GM18873 (cell line): ENCODE results near the gene PIGV.

Experiments used
- ATAC-seq: cut with Tn5 transposase; IDR thresholded peaks from one replicate; pipeline ENCODE4 v1.9.1; 2021; ENCODE audit warnings: mild to moderate bottlenecking, moderate library complexity, moderate number of reproducible peaks; ENCODE audit not compliant: unreplicated experiment, low FRiP score

PIGV gene

DNA sequence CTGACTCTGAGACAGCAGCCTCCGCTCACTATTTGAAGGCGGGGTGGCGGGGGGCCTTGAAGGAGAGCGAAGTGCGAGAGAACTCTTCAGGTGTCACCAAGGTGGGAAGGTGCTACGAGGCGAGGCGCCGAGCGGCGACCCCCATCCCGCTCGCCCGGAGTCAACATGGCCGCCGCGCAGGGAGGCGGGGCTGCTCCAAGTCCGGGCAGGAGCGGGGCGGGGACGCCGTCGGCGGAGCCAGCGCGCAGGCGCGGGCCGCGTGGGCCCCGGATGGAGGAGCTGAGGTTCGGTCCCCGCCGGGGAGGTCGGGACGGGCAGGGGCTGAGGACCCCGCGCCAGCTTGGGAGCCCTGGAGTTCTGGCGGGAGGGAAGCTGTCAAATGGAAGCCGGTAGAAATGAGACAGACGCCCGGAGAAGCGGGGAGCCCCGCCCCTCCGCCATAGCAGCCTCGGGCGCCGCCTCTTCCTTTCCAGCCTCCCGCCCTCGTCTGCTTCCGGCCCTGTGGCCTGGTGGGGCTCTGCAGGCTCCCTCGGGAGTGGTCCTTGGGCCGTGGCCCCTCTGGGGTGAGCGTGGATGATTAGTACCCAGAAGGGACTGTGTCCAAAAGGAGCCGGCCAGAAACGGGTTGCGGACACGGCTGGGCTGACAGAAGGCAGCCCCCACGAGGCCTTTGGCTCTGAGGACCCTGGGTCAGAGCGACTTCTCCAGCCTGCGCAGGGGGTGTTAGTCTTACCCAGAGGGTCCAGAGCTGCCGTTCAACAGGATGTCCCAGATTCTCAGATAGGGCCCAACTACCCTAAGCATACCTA is at the start of gene PIGV:
Gene PIGV, plus strand, starts transcription at position 245 of the 809 bp plus-strand sequence. CDS start 2,866 bp downstream, outside the sequence.
- peak; percentile 58 for ATAC-seq

DNA sequence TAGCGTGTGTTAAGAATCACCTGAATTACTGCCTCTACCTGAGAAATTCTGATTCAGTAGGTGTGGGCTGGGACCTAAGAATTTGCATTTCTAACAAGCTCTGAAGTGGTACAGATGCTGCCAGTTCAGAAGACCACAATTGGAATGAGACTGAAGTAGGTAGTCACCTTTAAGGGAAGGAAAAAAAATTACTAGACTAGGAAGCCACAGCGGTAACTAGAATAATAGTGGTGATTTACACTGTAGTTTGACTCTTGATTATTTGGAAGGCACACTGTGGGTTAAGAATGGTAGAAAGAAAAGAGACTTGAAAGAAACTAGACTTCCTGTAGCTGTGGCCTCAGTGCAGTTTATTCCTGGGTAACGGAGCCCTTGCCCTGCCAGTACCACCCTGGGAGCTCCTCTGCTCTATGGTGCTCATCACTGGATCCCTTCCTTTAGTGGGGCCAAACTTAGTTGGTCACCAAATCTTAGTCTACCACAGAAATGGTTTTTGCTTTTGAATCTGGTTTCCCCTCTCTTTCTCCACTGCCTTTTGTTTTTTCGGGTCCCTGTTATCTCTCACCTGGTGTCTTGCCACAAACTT is 48.3 kb upstream of the PIGV start:
- ATAC-seq: no peak

DNA sequence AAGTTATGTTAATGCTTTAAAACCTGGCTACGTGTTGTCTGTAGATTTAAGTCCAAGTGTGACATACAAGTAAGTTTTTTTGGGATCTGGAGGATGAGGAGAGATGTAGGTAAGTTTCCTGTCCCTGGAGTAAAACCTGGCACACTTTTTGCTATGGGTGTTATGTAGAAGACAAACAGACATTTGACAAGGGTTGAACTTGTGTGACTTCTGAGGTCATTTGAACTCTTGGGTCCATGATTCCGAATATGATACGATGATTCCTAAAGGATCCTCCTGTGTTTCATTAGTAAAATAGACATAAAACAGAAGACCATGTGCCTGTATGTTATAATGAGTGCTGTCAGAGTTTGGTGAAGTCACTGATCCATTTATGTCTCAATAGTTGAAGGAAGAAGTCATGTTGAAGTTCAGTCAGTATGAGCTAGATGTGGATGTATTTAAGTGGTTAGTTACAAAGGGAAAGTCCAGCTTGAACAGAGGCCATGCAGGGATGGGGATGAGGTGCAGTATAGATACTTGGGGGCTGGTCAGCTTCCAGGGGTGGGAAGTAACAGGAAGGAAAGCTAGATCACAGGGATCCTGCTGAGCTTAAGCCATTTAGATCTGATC is 47.6 kb upstream of the PIGV start:
- ATAC-seq: no peak

DNA sequence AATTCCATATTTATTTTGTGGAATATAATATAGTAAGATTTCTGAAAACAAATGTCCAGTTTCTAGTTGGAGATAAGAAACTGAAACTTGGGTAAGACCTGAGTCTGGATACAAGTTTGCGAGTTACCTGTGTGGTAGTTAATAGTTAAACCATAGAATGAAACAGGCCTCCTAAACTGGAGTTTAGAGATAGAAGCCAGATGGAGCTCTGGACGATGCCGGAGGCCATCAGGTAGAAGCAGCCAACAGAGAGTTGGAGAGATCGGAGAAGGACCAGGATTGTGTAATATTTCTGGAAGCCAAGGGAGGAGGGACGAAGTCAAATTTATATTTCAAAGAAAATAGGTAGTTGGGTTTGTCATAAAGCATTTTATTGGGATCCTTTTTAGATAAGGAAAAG is 46.8 kb upstream of the PIGV start:
- no peak for ATAC-seq

DNA sequence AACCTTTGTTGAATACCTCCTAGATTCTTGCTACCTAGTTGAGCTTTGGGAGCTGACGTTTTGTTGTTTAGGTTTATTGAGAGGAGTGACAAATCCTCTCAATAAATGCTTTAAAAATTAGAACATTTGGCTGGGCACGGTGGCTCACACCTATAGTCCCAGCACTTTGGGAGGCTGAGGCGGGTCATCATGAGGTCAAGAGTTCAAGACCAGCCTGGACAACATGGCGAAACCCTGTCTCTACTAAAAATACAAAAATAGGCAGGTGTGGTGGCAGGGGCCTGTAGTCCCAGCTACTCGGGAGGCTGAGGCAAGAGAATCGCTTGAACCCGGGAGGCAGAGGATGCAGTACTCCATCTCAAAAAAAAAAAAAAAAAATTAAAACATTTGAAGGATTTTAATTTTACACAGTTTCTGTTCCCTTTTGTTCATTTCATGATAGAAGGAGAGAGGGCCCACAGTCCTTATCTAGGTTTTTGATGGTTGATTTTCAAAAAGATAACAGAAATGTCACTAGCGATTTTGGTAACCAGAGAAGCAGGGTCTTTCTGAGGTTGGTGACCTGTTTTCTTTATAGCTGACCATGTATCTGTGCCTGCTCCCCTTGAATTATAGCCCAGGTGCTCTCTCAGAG is 44.2 kb upstream of the PIGV start:
- ATAC-seq: no peak

DNA sequence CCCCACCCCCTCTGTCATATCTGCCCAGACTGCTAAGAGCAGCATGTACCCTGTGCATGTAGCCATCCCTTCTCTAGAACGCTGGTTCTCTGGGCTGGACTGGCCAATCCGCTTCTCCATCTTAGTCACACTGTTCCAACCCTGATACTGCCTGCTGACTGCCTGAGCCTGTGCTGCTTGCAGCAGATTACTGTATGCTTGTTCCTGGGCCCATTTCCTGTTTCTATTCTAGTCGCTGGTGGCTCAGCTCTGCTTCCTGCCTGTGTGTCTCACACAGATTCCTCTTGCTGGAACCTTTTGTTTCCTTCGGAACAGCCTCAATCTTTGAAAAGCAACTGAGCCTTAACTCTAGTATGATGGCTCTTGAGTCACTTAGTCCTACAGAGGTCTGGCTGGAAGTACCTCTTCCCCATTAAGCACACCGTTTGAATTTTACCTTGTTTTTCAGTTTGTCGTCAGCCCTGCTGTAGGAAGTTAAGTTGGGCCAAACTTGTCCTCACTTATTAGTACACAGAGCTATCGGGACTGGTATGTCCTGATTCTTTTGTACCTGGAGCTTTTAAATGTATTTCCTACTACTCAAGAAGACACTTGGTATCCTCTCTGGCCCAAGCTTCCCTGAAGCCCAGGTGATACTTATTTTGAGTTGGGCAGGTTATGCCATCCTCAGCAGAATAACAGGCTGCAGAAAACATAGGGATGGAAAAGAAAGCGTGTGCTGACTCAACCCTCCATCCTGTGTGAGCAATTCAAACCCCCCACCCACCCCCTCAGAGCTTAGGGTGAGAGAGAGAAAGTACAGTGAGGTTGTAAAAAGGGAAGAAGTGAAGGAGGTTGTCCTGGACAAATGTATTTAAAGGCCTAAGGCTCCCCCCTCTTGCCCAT is 43.4 kb upstream of the PIGV start:
- peak; percentile 95 for ATAC-seq

DNA sequence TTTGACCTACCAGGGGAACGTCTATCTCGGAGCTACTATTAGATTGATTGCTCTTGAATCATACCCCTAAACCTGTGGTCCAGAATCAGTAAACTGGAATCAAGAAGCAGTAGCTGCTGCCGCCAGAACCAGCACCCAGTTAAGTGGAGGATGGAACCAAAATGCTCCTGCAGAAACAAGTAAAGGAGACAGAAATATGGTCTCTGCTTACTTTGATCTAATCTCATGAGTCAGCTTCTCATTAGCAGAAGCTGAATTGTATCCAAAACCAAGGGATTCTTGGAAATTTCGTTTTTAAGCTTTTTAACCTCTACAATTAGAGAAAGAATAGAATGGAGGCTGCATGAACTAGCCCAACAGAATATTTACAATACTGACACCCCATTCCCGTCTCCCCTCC is 42.6 kb upstream of the PIGV start:
- no peak for ATAC-seq

DNA sequence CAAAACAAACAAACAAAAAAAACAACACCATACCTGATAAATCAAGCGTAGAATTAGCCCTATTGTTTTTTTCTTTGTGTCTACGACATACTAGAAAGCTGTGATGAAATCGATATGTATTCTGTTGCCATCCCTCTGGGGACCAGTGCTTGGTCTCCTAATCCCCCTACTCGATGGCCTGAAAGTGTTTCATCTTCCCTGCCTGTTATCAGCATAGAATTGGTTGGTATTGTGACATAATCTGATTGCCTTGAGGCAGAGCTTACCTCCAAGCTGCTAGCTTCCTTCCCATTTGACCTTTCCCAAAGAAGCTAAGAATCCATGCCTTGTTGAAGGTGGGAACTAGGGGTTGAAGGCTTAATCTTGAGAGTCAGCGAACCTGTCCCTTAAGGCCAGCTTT is 40.7 kb upstream of the PIGV start:
- no peak for ATAC-seq

DNA sequence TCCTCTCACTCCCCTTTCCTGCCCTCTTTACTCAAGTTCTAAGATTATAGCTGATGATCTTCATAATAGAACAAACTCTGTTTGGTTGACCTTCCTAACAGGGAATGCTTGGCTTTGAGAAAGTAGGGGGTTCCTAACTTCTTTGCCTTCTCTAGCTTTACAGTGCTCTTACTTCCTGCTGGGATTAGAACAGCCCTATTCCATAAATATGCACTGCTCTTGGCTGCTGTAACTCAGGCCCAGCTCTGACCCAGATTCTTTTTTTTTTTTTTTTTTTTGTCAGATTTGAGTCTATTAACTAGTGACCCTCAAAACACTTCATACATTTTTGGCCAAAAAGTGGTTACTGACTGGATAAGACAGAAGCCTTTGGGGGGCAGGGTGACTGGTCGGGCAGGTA is 39.4 kb upstream of the PIGV start:
- ATAC-seq: no peak

DNA sequence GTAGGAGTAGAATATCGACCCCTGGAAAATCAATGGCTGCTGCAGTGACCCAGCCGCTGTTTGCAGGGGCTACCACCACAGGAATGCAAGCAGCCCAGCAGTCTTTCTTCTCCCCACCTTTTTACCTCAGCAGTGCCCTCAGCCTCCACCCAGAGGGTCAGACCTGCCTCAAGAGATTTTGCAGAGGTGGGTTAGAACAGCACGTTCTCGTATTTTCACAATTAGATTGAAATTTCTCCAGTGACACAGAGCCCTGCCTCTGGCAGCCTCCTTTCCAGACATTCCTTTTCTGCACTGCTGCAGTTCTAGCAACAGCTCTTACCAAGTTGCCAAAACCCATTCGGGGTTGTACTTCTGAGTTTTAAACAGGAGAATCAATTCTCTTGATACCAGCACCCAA is 38.3 kb upstream of the PIGV start:
- ATAC-seq: no peak

DNA sequence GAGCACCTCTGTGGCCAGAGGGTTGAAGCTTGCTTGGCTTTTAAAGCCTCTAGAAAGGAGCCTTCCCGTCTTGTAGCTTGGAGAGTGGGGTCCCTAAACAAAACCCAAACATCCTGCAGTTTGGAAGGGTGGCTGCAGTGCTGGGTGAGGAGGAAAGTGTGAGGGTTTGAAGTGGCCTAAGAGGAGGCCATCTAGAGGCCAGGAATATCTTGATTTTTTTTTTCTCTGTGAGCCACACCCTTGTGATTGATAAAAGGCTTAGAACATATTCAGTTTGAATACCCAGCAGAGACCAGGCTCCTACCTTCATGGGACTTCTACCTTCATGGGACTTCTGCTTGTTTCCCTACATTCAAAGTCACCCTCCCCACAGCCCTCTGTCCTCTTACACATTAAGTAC is 37.3 kb upstream of the PIGV start:
- ATAC-seq: no peak

DNA sequence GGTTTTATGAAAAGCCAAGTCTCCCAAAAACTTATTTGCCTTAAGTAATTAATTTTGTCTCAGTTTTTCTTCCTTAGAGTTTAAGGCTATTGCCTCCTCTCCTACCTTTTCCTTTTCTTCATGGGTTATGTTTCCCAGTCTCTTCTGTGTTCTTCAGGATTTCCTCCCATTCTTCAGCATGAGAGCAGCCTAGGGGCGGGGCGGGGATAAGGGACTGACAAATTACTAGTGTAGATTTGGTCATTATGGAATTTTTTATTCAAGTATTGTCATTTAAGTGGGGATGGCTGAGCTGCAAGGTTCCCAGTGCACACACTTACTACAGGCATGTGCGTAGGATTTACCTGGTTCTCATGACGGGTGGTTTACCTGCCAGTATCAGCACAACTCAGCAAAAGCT is 35.2 kb upstream of the PIGV start:
- ATAC-seq: no peak

DNA sequence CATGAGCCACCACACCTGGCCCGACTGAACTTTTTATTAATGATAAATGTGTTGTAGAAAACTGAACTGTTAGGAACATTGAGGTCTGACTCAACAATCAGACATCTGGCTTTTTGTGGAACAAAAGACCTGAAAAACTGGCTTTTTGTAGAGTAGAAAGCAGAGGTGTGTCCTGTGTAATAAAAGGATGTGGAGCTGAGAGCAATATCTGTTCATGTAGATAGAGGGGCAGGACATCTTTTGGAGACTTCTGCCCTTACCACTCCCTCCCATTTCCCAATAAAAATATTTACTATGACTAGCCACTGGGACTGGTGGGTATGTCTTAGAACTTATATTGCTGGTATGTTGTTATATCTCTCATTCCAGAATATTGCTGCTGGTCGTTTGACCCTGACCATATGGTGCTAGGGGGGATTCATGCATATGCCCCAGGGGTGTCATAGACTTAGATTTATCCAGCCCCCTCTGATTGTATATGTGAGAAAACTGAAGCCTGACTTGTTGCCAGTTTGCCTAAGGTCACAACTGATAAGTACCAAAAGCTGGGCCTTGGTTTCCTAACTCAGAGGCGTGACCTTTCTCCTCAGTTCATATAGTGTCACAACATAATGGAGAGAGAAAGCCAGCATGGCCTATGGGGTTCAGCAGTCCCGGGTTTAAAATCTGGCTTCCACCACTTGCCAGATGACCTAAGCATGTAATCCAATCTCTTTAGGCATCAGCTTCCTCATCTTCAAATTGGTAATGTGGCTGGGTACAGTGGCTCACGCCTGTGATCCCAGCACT is 33.5 kb upstream of the PIGV start:
- no peak for ATAC-seq

DNA sequence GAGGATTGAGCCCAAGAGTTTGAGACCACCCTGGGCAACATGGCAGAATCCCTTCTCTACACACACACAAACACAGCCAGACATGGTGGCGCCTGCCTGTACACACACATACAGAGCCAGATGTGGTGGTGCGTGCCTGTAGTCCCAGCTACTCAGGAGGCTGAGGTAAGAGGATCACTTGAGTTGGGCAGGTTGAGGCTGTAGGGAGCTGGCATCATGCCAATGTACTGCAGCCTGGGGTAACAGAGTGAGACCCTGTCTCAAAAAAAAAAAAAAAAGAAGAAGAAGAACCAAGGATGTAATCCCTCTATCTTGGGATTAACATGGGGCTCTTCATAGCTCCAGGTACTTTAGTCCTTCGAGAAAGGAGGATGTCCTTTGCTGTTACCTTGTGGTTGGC is 29.4 kb upstream of the PIGV start:
- ATAC-seq: no peak

DNA sequence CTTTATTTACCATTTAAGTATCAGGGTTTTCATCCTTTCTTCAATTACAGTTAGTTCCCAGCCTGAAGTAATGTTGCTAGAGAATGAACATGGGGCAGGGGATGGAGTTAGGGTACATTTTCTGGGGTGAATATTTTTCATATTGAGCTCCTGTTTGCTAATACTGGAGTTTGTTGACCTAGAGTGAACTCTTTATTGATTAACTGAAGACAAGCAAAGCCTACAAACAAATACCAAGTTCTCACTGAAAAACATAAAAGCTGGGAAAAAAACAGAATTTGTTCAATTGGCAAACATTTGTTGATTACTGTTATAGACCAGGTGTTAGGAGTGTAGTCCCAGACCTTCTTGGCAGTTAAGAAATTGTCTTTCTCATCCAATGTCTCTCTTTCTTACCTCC is 28.2 kb upstream of the PIGV start:
- ATAC-seq: no peak

DNA sequence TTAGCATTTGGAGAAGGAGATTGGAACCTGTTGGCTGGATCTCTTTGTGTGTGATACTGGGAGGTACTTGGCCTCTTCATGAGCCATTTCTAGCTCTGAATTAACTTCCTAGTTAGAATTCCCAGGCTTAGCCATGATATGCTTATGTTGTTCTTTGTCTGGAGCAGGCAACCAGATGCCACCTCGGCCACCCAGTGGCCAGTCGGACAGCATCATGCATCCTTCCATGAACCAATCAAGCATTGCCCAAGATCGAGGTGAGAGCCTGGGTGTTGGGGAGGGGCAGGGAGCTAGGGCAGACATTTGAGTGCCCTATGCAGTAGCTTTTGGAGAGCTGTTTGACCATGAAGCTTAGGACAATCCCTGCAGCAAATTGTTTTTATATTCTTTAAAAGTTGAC is 26.5 kb upstream of the PIGV start:
- no peak for ATAC-seq

DNA sequence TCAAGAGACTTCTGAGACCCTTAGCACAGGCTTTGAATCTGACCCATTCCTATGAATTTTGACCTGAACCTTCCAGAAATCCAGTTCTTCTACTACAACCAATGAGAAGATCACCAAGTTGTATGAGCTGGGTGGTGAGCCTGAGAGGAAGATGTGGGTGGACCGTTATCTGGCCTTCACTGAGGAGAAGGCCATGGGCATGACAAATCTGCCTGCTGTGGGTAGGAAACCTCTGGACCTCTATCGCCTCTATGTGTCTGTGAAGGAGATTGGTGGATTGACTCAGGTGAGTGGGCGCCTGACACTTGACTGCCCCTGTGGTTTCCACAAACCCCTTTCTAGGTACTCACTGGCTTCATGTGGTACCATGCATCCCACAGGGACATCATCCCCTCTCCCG is 20.0 kb upstream of the PIGV start:
- ATAC-seq: no peak

DNA sequence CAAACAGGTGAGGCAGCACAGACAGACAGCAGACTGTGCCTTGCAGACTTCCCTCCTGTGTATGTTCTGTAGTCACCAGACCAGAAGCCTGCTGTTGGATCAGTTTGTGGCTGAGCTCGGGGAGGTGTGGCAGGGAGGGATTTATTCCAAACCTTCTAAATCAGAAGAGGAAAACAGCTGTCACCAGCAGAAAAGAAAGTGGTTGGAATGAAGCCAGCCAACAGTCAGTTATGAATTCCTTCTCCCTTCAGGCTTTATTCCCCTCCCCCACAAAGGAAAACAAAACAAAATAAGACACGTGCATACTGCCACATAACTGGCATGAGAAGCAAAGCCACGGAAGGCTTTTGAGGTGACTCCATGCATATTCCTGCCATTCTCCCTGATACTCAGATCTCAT is 19.0 kb upstream of the PIGV start:
- ATAC-seq: no peak

DNA sequence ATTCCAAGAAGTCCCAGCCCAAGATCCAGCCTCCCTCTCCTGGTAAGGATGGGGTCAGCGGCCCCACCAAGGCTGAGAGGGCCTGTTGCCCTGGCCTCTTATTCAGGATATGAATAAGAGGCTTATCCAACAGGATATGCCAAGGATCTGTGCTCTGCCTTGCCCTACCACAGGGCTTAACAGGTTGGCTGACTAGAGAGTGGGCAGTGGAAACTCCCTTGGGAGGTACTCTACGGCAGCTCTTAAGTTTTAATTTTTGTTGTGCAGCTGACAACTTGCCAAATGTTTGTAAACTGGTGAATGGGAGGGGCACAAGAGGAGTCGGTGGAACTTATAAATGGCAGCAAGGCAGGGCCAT is 16.5 kb upstream of the PIGV start:
- no peak for ATAC-seq
